COLO668 (cell line): ENCODE results near the gene DDIT3.
"Not testable (repeated sequence)": the region's sequence is repeated elsewhere in the genome, so short reads cannot be mapped to it uniquely, and the experiment has no call there.

Source experiments
- DNase-seq: peaks from one replicate; lab custom pipeline; 2025; ENCODE audit not compliant: unreplicated experiment; lab: John Stamatoyannopoulos, UW

Gene DDIT3

GRCh38 chr12:57525615-57526383, 5.5 kb upstream of the DDIT3 start:
- DNase-seq: no peak

DNA sequence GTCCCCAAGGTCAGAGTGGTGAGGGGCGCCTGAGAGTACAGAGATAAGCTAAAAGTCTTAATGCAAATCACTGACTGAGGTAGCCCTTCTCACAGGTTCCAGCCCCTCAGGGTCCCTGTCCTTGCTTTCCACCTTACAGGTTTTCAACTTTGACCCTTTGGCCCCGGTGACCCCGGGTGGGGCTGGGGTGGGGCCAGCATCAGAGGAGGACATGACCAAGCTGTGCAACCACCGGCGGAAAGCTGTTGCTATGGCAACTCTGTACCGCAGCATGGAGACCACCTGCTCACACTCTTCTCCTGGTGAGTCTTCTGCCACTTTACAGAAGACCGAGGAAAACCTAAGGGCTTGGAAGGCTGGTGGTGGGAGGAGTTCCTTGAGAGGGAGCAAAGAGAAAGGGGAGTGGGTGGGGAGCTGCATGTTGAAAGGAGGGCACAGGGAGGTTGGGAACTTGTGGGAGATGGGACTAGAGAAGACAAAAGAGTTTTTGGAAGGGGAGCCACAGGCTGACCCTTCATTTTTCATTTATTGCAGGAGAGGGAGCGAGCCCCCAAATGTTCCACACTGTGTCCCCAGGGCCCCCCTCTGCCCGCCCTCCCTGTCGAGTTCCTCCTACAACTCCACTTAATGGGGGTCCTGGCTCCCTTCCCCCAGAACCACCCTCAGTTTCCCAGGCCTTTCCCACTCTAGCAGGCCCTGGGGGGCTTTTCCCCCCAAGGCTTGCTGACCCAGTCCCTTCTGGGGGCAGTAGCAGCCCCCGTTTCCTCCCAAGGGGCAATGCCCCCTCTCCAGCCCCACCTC, 4.7 kb upstream of the DDIT3 start:
- DNase-seq: no peak

DNA sequence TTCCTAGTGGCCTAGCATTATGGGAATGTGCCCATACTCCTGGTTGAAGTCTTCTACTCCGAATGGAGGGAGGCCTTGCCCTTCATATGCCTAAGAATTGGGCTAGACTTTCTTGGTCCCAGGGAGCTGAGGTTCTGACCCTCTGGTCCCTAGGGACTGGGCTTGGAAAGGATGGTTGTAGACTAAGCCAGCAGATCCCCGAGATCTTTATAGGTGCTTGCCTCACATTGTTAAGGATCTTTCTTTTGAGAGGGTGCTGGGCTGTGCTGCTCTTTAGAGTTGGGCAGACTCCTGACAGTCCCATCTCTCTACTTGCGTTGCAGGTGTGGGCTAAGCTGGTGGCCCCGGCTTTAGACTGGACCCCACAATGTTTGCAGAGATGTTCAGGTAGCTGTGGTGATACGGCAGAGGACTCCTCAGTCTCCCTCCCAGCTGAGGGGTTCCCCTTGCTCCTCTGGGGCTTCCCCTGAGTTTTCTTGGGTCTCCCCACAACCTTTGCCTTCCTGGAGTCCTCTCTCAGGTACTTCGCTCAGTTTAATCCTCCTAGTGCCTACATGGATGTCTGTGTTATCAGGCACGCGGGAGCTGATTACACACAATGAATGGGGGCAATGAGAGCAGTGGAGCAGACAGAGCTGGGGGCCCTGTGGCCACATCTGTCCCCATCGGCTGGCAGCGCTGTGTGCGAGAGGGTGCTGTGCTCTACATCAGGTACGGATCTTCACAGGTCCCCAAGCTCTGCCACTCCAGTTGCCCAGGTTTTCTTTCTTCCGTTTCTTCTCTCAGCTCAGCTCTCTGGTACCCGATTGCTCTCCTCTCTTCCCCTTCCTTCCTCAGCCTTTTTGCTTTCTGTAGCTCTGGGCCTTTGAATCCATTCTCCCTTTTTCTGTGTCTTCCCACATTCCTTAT, 3.6 kb upstream of the DDIT3 start:
- DNase-seq: no peak

DNA sequence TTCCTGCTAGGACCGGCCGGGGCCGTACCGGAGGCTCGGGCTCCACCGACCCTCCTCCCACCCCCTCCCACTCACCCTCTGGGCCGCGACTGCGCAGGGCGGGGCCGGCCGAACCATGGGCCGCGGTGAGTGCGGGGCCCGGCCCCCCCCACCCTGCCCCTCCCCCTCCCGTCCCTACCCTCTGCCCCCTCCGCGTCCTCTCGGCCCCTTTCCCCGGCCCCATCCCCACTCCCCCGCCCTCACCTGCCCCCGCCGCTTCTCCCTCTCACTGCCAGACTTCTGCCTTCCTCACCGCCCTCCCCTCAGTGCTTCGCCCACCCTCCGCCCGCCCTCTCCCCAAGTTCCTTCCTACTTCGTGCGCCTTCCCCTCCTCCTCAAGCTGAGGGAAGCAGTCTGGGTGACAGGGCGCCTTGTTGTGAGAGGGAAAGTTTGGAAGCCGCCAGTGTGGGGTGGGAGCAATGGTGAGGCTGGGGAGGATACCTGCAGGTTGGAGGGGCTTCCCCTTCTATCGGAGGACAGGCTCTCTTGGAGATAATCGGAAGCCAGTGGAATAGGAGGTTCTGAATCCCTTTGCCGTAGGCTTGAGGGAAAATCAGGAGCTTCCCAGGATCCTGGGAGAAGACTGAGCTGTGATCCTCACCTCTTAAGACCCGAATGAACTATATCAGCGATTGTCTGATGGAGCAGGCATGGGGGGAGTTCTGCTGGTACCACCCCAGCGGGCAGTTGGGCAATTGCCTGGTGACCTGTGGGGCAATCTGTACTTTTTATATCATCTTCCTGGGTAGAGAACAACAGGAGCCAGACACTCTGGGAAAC, 2.8 kb upstream of the DDIT3 start:
- DNase-seq: no peak

DNA sequence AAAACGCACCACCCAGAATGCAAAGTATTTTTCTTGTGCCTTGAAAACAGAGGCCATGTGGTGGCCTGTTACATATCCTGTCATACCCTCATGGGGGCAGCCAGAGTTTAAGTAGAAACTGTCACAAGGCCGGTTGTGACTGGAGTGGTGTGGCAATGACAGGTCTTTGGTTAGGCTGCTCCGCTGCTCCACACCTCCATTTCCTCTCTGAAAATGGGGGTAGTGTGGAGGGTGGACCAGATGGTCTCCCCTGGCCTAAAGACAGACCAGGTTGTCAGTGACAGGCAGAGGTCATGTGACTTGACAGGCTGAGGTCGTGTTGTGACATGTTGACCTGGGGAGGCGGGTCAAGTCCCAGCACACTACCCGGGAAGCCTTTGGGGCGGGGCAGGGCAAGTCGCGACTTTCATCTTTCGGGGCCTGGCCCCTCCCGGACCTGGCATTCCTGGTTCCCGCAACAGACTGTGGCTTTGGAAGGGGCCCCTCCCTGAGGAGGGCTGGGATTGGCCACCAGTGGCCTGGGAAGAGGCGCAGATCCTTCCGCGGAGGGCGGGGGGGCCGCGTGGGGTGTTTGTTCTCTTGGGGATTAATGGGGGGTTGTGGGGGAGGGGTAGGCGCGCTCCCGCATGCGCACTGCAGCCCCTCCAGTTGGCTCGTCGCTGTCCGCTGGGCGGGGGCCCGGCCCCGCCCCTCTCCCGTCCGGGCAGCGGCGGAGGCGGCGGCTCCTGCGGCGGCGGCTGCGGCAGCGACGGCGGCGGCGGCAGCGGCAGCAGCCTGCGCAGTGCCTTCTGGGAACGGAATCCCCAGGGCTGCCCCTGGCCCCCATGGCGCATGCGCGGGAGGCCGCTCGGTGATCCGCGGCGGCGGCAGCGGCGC, 1.9 kb upstream of the DDIT3 start, which contains the start of gene MBD6:
Gene MBD6, plus strand, starts transcription at position 814 of the 876 bp plus-strand sequence. CDS start 1,480 bp downstream, outside the sequence.
- DNase-seq: peak; percentile 94

GRCh38 chr12:57521525-57522010, 1.3 kb upstream of the DDIT3 start:
- peak; percentile 44 for DNase-seq

GRCh38 chr12:57519796-57520052, 590 bp downstream of the DDIT3 start:
- DNase-seq: peak; percentile 34

GRCh38 chr12:57518920-57519795, 1.2 kb downstream of the DDIT3 start:
- DNase-seq: peak; percentile 13

DNA sequence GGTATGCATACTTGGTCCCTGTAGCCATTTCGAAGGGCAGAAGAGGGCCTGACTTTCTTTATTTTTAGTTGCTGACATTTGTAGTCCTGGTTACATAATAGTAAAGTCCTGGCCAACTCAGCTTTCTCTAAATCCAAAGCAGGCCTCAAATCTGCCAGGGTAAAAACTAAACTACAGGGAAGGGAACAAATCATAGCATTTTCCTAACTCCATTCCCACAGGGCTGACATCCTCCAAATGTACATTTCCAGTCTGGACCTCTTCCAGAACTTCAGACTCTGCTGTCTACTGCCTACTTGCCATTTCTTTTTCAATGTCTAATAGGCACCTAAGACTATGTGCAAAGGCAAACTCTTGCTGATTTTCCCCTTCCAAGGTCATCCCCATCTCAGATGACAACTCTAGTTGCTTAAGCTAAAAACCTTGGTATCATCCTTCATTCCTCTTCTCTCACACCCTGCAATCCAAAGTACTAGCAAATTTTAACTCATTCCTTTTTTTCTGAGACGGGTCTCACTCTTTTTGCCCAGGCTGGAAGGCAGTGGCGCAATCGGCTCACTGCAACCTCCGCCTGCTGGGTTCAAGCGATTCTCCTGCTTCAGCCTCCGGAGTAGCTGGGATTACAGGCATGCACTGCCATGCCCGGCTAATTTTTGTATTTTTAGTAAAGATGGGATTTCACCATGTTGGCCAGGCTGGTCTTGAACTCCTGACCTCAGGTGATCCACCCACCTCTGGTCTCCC, 2.0 kb downstream of the DDIT3 start:
- DNase-seq: no peak

DNA sequence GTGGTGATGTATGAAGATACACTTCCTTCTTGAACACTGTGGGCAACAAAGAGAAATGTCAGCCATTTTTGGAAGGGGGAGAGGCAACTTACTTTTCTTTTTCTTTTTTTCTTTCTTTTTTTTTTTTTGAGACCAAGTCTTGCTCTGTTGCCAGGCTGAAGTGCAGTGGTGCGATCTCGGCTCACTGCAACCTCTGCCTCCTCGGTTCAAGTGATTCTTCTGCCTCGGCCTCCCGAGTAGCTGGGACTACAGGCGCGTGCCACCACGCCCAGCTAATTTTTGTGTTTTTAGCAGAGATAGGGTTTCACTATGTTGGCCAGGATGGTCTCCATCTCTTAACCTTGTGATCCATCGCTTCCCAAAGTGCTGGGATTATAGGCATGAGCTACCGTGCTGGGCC, 2.6 kb downstream of the DDIT3 start:
- DNase-seq: not testable (repeated sequence)

- no peak for DNase-seq
Observed at GRCh38 chr12:57517187-57517586, 3.1 kb downstream of the DDIT3 start.

DNA sequence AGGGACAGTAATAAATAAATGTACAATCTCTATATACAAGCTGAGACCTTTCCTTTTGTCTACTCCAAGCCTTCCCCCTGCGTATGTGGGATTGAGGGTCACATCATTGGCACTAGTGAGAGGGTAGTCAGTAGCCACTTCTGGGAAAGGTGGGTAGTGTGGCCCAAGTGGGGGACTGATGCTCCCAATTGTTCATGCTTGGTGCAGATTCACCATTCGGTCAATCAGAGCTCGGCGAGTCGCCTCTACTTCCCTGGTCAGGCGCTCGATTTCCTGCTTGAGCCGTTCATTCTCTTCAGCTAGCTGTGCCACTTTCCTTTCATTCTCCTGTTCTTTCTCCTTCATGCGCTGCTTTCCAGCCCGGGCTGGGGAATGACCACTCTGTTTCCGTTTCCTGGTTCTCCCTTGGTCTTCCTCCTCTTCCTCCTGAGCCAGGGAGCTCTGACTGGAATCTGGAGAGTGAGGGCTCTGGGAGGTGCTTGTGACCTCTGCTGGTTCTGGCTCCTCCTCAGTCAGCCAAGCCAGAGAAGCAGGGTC, 3.6 kb downstream of the DDIT3 start:
- DNase-seq: no peak

DNA sequence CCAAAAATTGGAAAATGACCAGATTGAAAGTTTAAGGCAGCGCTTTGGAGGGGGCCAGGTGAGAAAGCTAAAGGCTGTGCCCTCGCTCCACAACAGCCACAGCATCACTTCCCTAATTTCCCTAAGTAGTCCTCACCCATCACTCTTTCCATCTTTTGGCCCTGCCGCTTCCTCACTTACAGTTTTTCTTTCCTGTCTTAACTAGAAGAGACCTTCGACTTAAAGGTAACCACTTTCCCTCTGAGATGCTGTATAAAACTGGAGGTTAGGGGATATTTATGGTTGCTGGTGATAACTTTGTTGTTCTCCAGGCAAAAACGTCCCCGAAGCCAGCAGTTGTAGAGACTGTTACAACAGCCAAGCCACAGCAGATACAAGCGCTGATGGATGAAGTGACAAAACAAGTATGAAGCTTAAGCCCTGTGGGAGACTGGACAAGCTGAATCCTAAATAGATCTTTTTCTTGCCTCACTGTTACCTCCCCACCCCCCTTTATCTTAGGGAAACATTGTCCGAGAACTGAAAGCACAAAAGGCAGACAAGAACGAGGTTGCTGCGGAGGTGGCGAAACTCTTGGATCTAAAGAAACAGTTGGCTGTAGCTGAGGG, 4.3 kb downstream of the DDIT3 start:
- DNase-seq: no peak

DNA sequence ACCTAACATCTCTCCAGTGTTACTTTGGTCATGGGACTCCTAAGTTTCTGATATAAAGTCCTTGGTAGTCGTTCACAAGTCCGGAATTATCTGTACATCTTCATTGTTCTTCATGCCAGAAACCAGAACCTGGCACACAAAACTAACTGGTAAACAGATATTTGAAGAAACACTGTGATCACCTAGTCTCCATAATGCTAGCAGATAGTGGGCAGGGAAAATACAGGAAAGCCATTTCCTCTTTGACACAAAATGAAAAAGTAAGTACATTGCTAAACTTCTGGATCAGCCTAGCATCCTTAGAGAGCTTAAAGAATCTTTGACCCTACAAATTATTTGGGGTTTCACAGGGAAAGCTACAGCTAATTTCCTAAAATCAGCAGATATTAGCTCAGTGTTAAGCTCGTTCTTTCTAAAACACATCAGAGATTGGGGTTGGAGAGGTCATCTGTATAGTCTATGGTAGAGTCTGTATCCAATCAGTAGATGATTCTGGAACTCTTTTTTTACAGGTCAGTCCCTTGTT, 4.8 kb downstream of the DDIT3 start:
- no peak for DNase-seq

DNA sequence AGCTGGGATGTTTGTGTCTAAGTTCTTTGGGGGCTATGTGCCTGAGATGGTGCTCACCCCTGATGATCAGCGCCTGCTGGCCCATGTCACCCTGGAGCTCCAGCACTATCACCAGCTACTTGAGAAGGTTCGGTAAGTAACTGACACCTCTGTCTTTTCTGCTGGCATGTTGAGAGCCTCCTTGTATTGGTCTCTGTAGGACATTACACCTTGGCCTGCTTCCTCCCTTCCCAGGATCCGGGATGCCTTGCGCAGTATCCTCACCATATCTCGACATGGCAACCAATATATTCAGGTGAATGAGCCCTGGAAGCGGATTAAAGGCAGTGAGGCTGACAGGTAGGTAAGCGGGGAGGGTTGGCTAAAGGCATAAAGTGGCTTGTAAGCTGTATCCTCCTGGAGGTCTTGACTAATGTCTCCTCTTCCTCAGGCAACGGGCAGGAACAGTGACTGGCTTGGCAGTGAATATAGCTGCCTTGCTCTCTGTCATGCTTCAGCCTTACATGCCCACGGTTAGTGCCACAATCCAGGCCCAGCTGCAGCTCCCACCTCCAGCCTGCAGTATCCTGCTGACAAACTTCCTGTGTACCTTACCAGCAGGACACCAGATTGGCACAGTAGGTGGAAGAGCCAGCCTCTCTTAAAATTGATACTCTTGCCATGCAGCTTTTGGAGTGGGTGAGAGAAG, 5.5 kb downstream of the DDIT3 start:
- no peak for DNase-seq

DNA sequence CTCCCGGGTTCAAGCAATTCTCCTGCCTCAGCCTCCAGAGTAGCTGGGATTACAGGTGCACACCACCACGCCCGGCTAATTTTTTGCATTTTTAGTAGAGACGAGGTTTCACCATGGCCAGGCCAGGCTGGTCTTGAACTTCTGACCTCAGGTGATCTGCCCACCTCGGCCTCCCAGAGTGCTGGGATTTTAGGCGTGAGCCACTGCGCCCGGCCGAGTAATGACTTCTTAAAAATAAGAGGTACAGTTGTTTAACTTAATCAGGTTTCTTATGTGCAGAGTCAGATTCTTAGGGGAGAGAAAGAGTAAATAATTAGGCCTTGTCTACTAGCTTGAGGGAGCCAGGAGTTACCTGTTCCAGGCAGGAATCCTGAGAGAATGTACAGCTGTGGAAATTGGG, 6.1 kb downstream of the DDIT3 start:
- not testable (repeated sequence) for DNase-seq
